Hematopoietic multipotent progenitor cell treated with erythropoietin and hydrocortisone succinate and interleukin-3 and kit ligand, for 17 days (in vitro differentiated cells): ENCODE data around the gene TSPAN18.

Source experiments
- DNase-seq: peaks from one replicate; pipeline ENCODE4 v3.0.0-alpha.2; 2015; ENCODE audit warnings: low spot score

Gene TSPAN18

GRCh38 chr11:44777209-44778194 lies 50.7 kb downstream of the TSPAN18 start:
- DNase-seq = no peak

GRCh38 chr11:44778195-44779100 lies 51.7 kb downstream of the TSPAN18 start:
- no peak for DNase-seq

- no peak for DNase-seq
Observed at GRCh38 chr11:44779736-44780520, 53.2 kb downstream of the TSPAN18 start.

GRCh38 chr11:44780940-44781631 lies 54.3 kb downstream of the TSPAN18 start:
- DNase-seq = peak; percentile 75

- DNase-seq = no peak
Observed at GRCh38 chr11:44781655-44782054, 54.9 kb downstream of the TSPAN18 start.

GRCh38 chr11:44782478-44782877 lies 55.7 kb downstream of the TSPAN18 start:
- DNase-seq = no peak

- DNase-seq = no peak
Observed at GRCh38 chr11:44784436-44784760, 57.6 kb downstream of the TSPAN18 start.

GRCh38 chr11:44784851-44785250 lies 58.1 kb downstream of the TSPAN18 start:
- no peak for DNase-seq

GRCh38 chr11:44785856-44786607 lies 59.3 kb downstream of the TSPAN18 start:
- no peak for DNase-seq

- DNase-seq = no peak
Observed at GRCh38 chr11:44787070-44787469, 60.3 kb downstream of the TSPAN18 start.

GRCh38 chr11:44787981-44788380 lies 61.2 kb downstream of the TSPAN18 start:
- no peak for DNase-seq

- DNase-seq = no peak
Observed at GRCh38 chr11:44788536-44789261, 61.9 kb downstream of the TSPAN18 start.

GRCh38 chr11:44789496-44789895 lies 62.7 kb downstream of the TSPAN18 start:
- DNase-seq = no peak

- DNase-seq = no peak
Observed at GRCh38 chr11:44790211-44790610, 63.4 kb downstream of the TSPAN18 start.

GRCh38 chr11:44791316-44791925 lies 64.7 kb downstream of the TSPAN18 start:
- DNase-seq = no peak

- no peak for DNase-seq
Observed at GRCh38 chr11:44792171-44792570, 65.4 kb downstream of the TSPAN18 start.

- no peak for DNase-seq
Observed at GRCh38 chr11:44793350-44794090, 66.8 kb downstream of the TSPAN18 start.

- no peak for DNase-seq
Observed at GRCh38 chr11:44795803-44796535, 69.2 kb downstream of the TSPAN18 start.
